OCI-LY3 (cell line): Measurements from ENCODE around the gene PXDN.

Experiments used
- EZH2phosphoT487 ChIP-seq: fragments of 200-600 bp; shearing (Covaris generic); IDR thresholded peaks from 2 replicates; pipeline ENCODE4 v1.6.1; 2018; ENCODE audit warnings: antibody characterized with exemption, mixed run types, low read depth
- TF ChIP-seq, protein P1 (sequence below): fragments of 200-600, 300-600 bp; sonication (generic); IDR thresholded peaks from 2 replicates; pipeline ENCODE4 v1.5.1; 2014; ENCODE audit warnings: antibody characterized with exemption, low read length, low read depth

DNA sequence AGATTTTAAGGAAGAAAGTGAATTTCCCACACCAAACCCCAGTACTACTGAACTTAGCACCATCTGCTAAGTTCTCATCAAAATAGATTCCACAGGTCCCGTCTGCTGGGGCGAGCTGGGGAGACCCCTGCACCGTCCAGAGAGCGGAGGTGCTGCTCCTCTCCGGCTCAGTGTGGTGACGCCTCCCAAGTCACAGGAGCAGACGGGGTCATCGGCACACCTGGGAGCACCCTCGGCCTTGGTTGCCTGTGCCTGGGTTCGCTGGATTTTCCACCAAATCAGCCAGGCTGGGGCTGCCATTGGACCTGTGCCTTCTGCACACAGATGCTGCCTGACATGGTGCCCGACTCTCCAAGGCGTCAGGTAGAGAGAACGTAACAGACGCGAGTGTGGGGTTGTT lies 141.3 kb downstream of the PXDN start:
- TF ChIP-seq, protein P1, sequence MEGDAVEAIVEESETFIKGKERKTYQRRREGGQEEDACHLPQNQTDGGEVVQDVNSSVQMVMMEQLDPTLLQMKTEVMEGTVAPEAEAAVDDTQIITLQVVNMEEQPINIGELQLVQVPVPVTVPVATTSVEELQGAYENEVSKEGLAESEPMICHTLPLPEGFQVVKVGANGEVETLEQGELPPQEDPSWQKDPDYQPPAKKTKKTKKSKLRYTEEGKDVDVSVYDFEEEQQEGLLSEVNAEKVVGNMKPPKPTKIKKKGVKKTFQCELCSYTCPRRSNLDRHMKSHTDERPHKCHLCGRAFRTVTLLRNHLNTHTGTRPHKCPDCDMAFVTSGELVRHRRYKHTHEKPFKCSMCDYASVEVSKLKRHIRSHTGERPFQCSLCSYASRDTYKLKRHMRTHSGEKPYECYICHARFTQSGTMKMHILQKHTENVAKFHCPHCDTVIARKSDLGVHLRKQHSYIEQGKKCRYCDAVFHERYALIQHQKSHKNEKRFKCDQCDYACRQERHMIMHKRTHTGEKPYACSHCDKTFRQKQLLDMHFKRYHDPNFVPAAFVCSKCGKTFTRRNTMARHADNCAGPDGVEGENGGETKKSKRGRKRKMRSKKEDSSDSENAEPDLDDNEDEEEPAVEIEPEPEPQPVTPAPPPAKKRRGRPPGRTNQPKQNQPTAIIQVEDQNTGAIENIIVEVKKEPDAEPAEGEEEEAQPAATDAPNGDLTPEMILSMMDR = no peak
- no peak for TF ChIP-seq EZH2phosphoT487
